ENCODE measurements around the gene KHDRBS1.

DNA sequence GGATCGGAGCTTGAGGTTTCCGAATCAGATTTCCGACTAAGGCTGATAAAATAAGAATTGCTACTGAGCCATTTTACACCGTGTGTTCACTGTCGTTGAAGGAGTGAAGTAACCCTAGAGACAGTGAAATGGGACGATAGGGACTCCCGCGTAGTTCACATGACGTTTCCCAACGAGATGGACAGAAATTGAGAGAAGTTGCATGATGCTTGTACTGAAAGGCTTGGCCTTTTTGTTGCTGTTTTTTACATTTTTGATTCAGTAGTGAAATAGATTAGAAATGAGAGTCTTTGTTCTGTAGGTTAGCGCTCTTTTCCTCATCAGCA is 1.2 kb downstream of the KHDRBS1 start:
- TF ChIP-seq, protein P1, sequence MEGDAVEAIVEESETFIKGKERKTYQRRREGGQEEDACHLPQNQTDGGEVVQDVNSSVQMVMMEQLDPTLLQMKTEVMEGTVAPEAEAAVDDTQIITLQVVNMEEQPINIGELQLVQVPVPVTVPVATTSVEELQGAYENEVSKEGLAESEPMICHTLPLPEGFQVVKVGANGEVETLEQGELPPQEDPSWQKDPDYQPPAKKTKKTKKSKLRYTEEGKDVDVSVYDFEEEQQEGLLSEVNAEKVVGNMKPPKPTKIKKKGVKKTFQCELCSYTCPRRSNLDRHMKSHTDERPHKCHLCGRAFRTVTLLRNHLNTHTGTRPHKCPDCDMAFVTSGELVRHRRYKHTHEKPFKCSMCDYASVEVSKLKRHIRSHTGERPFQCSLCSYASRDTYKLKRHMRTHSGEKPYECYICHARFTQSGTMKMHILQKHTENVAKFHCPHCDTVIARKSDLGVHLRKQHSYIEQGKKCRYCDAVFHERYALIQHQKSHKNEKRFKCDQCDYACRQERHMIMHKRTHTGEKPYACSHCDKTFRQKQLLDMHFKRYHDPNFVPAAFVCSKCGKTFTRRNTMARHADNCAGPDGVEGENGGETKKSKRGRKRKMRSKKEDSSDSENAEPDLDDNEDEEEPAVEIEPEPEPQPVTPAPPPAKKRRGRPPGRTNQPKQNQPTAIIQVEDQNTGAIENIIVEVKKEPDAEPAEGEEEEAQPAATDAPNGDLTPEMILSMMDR (IDR thresholded peaks at IDR 0.05) = no peak
- no peak for TF ChIP-seq EP300 (IDR thresholded peaks at IDR 0.05)

Measured in sigmoid colon (tissue), 4 donors.